22Rv1 (cell line): Measurements from ENCODE around the gene FHOD3.

Experiments used
- H3K27ac ChIP-seq: fragments of 450-650 bp; 2 replicates; pipeline ENCODE4 v1.5.1; 2017
- ZFX ChIP-seq: fragments of 450-650 bp; IDR thresholded peaks from 2 replicates; pipeline ENCODE4 v1.6.1; 2017; ENCODE audit warnings: antibody characterized with exemption, borderline replicate concordance
- TF ChIP-seq, protein P1 (sequence below): fragments of 450-650 bp; IDR thresholded peaks from 2 replicates; pipeline ENCODE4 v1.5.1; 2017; ENCODE audit warnings: mild to moderate bottlenecking

FHOD3 gene

DNA sequence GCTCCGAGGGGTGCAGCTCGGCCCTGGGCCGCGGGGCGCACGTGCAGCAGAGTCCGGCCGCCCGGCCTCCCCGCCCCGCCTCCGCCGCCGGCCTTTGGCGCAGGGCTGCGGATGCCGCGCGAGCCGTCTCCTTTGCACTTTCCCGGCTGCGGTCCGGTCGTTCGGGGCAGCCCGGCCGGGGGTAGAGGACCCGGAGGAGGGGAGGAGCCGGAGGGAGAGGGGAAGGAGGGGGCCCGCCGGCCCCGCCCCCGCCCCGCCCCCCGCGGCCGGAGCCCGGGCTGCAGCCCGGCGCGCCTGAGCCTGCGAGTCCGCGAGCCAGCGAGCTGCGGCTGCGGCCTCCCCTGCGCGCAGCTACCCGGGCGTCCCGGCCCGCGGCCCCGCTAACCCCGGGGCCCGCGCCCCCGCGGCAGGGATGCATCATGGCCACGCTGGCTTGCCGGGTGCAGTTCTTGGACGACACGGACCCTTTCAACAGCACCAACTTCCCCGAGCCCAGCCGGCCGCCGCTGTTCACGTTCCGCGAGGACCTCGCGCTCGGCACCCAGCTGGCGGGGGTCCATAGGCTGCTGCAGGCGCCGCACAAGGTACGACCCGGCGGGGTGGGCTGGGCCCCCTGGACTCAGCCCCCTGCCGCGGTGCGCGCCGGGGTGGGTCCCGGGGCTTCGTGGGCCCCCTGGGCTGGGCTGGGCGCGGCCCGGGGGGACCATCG is at the start of gene FHOD3:
Gene FHOD3, plus strand, starts transcription at position 297 of the 709 bp plus-strand sequence. Its CDS starts 123 bp downstream, at position 420.
- H3K27ac ChIP-seq = peak within 1 kb of the TSS; percentile 75
- TF ChIP-seq, protein P1, sequence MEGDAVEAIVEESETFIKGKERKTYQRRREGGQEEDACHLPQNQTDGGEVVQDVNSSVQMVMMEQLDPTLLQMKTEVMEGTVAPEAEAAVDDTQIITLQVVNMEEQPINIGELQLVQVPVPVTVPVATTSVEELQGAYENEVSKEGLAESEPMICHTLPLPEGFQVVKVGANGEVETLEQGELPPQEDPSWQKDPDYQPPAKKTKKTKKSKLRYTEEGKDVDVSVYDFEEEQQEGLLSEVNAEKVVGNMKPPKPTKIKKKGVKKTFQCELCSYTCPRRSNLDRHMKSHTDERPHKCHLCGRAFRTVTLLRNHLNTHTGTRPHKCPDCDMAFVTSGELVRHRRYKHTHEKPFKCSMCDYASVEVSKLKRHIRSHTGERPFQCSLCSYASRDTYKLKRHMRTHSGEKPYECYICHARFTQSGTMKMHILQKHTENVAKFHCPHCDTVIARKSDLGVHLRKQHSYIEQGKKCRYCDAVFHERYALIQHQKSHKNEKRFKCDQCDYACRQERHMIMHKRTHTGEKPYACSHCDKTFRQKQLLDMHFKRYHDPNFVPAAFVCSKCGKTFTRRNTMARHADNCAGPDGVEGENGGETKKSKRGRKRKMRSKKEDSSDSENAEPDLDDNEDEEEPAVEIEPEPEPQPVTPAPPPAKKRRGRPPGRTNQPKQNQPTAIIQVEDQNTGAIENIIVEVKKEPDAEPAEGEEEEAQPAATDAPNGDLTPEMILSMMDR = no peak
- no peak for TF ChIP-seq ZFX

DNA sequence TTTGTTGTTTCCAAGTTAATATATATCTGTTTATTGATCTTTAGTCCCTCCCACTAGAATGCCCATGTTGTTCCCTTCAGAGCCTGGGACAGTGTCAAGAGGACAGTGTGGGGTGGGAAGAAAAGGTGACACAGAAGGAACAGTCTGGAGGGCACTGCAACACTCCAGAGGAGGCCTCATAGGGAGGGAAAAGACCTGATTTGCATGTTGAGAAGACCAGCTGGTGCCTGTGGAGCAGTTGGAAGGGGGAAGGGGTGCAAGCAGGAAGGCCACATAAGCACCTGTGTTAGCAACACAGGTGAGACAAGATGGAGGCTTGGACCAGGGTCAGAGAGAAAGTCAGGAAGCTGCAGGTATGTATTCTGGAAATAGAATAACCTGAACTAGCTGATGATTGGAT is 48.1 kb upstream of the FHOD3 start:
- TF ChIP-seq, protein P1 = no peak
- no peak for TF ChIP-seq ZFX
- H3K27ac ChIP-seq = no peak overlapping the region

DNA sequence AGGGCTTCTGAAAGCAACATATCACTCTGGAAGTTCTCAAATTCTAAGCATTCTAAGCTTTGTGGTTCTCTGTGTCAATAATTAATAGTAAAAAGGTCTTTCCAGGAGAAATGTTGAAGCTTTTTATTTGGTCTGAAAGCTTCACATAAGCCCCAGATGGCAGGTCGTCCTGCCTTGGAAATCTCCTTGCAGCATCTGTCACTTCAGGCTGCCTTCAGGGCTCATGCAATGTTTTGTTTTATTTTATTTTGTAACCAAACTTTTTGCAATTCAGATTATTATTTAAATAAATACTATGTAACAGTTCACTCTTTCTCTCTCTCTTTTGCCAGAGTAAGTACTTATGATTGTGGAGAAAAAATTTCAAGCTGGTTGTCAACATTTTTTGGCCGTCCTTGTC is 46.7 kb upstream of the FHOD3 start:
- no peak overlapping the region for H3K27ac ChIP-seq
- TF ChIP-seq, protein P1 = no peak
- no peak for TF ChIP-seq ZFX

DNA sequence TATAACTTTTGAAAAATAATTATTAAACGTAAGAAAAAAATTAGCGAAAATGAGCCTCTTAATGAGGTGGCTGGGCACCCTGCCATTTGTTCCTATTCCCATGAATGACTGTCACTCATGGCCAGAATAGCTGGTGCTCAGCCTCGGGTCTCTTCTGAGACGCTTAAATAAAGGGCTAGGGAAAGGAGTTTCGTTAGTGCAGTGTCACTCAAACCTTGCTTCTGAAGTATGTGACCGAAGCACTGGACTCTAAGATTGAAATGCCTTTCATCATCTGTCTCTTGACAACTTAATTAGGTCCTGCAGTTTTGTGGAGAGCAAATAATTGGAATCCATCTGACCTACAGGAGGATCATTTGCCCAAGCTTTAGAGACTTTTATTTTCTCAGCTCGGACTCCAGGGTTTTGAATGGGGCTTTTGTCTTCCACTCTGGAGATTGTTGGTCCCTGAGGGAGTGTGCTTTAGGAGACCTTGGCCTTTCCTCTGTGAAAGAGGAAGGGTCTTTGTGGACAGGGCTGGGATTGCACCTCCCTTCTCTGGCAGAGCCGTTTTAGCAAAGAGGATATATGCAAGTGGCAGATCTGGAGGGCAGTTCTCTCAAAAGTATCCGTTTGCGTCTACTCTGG is 42.3 kb upstream of the FHOD3 start:
- TF ChIP-seq, protein P1 = no peak
- TF ChIP-seq ZFX = no peak
- H3K27ac ChIP-seq = no peak overlapping the region

DNA sequence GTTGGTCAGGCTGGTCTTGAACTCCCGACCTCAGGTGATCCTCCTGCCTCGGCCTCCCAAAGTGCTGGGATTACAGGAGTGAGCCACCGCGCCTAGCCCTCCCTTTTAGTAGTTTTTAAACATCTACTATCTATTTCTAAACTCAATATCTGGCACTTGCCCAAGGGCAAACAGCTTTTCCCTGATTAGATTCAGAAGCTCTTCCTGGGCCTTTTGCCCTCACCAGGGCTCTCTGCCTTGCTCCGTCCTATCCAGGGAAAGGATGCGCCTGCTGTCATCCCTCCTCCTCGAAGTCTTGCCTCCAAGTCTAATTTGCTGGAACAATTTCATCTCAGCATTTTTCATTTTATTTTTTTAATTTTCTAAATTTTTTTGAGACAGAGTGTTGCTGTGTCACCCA is 41.4 kb upstream of the FHOD3 start:
- TF ChIP-seq, protein P1 = no peak
- TF ChIP-seq ZFX = no peak
- H3K27ac ChIP-seq = no peak overlapping the region

DNA sequence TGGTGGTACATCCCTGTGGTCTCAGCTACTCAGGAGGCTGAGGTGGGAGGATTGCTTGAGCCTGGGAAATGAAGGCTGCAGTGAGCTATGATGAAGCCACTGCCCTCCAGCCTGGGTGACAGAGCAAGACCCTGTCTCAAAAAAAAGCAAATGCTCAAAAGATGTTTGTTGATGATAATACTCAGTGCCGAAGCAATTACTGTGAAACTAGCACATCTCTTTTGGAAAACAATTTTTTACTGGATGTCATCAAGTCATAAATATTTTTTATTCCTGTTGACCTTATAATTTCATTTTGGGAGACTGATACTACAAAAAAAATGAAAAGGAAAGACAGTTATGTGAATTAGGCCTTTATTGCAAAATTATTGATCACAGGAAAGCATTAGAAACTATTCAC is 34.5 kb upstream of the FHOD3 start:
- H3K27ac ChIP-seq = no peak overlapping the region
- TF ChIP-seq ZFX = no peak
- TF ChIP-seq, protein P1 = no peak

DNA sequence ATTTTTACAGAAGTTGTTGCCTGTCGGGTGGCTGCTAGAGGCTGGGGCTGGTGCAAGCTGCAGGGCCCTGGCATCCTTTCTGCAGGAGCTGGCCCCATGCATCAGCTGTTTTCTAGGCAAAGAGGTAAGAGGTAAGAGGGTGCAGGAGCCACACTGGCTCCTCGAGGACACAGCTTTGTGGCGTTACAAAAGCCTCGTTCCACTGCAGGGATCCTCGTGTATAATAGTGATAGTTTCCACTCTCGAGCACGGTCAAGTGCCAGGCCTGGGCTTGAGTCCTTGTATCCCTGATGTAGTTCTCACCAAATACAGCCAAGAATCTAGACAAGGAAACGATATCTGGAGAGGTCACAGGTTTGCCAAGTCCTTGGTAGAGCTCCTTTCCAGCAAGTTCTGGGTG is 33.2 kb upstream of the FHOD3 start:
- no peak for TF ChIP-seq ZFX
- TF ChIP-seq, protein P1 = no peak
- no peak overlapping the region for H3K27ac ChIP-seq
